ENCODE measurements around the gene HOXB7. TPM values are rescaled to one million over a fixed set of nuclear protein-coding genes. Genes with fewer than 3 reads are reported as not detected.

The HOXB7 gene
- total RNA-seq, 2 donors from 2014 or later: 1.3 to 1.6 TPM

GRCh38 chr17:48589831-48590606, 20.8 kb downstream of the HOXB7 start, which contains the start of gene HOXB3:
TSS of gene HOXB3 (minus strand) at chr17:48590241. CDS start at chr17:48552474, 37,767 bp downstream.
- DNase-seq (no peak), ATAC-seq (replicated peaks in 1 of 2) (no peak)
- H3K36me3 Mint-ChIP-seq (ENCODE audit: insufficient read depth in 2 of 2): no peaks in the 10 kb centered on the region
- H3K27me3 Mint-ChIP-seq (ENCODE audit: low read depth): peaks cover 95% of the 10 kb centered on the region
- H3K4me1 Mint-ChIP-seq (ENCODE audit: low read depth): peaks cover 52% of the 10 kb centered on the region
- no peaks in the 10 kb centered on the region for H3K9me3 Mint-ChIP-seq
- peak within 1 kb of the TSS in 1 of 2 donors; percentile 9 for H3K4me3 Mint-ChIP-seq
- H3K27ac Mint-ChIP-seq: no peak within 1 kb of the TSS

GRCh38 chr17:48589060-48589830, 21.6 kb downstream of the HOXB7 start:
- H3K36me3 Mint-ChIP-seq (ENCODE audit: insufficient read depth in 2 of 2): no peaks in the 10 kb centered on the region
- DNase-seq (no peak), ATAC-seq (replicated peaks in 1 of 2) (no peak)
- no peak overlapping the region for H3K27ac Mint-ChIP-seq
- H3K4me1 Mint-ChIP-seq (ENCODE audit: low read depth): peaks cover 56% of the 10 kb centered on the region
- no peak overlapping the region for H3K4me3 Mint-ChIP-seq
- H3K27me3 Mint-ChIP-seq (ENCODE audit: low read depth): peaks cover 95% of the 10 kb centered on the region
- H3K9me3 Mint-ChIP-seq: no peaks in the 10 kb centered on the region

- DNase-seq (no peak), ATAC-seq (replicated peaks in 1 of 2) (no peak)
- Mint-ChIP-seq H3K36me3 (ENCODE audit: insufficient read depth in 2 of 2) (no peaks in the 10 kb centered on the region), H3K27ac (no peak overlapping the region), H3K27me3 (ENCODE audit: low read depth) (peaks cover 95% of the 10 kb centered on the region), H3K9me3 (no peaks in the 10 kb centered on the region), H3K4me3 (no peak overlapping the region), H3K4me1 (ENCODE audit: low read depth) (peaks cover 49% of the 10 kb centered on the region)
Observed at GRCh38 chr17:48588528-48588927, 22.3 kb downstream of the HOXB7 start.

GRCh38 chr17:48588074-48588415, 22.8 kb downstream of the HOXB7 start:
- no peaks in the 10 kb centered on the region for H3K9me3 Mint-ChIP-seq
- H3K4me3 Mint-ChIP-seq: no peak overlapping the region
- DNase-seq (no peak), ATAC-seq (replicated peaks in 1 of 2) (no peak)
- H3K4me1 Mint-ChIP-seq (ENCODE audit: low read depth): peaks cover 45% of the 10 kb centered on the region
- no peaks in the 10 kb centered on the region for H3K36me3 Mint-ChIP-seq (ENCODE audit: insufficient read depth in 2 of 2)
- peaks cover 97% of the 10 kb centered on the region for H3K27me3 Mint-ChIP-seq (ENCODE audit: low read depth)
- no peak overlapping the region for H3K27ac Mint-ChIP-seq

- Mint-ChIP-seq H3K36me3 (ENCODE audit: insufficient read depth in 2 of 2) (no peaks in the 10 kb centered on the region), H3K27ac (no peak overlapping the region), H3K27me3 (ENCODE audit: low read depth) (peaks cover 99% of the 10 kb centered on the region), H3K9me3 (no peaks in the 10 kb centered on the region), H3K4me3 (peak overlapping the region in 1 of 2 donors; percentile 26), H3K4me1 (ENCODE audit: low read depth) (peaks cover 48% of the 10 kb centered on the region)
- DNase-seq (no peak), ATAC-seq (replicated peaks in 1 of 2) (no peak)
Observed at GRCh38 chr17:48587276-48588073, 23.3 kb downstream of the HOXB7 start.

GRCh38 chr17:48586355-48587258, 24.2 kb downstream of the HOXB7 start:
- ATAC-seq (replicated peaks in 1 of 2) (peak in 1 of 2 donors; percentile 34), DNase-seq (peak; percentile 53 to 62)
- Mint-ChIP-seq H3K27me3 (ENCODE audit: low read depth) (peaks cover 95% of the 10 kb centered on the region), H3K4me1 (ENCODE audit: low read depth) (peaks cover 49% of the 10 kb centered on the region), H3K9me3 (no peaks in the 10 kb centered on the region), H3K36me3 (ENCODE audit: insufficient read depth in 2 of 2) (no peaks in the 10 kb centered on the region), H3K27ac (no peak overlapping the region), H3K4me3 (peak overlapping the region; percentile 90 to 98)

- no peak for ATAC-seq (replicated peaks in 1 of 2)
- Mint-ChIP-seq H3K27me3 (ENCODE audit: low read depth) (peaks cover 95% of the 10 kb centered on the region), H3K4me1 (ENCODE audit: low read depth) (peaks cover 60% of the 10 kb centered on the region), H3K4me3 (peak overlapping the region; percentile 90 to 98), H3K9me3 (no peaks in the 10 kb centered on the region), H3K27ac (no peak overlapping the region), H3K36me3 (ENCODE audit: insufficient read depth in 2 of 2) (no peaks in the 10 kb centered on the region)
- no peak for DNase-seq
Observed at GRCh38 chr17:48584223-48584741, 26.5 kb downstream of the HOXB7 start.

- peaks cover 95% of the 10 kb centered on the region for H3K27me3 Mint-ChIP-seq (ENCODE audit: low read depth)
- H3K36me3 Mint-ChIP-seq (ENCODE audit: insufficient read depth in 2 of 2): no peaks in the 10 kb centered on the region
- ATAC-seq (replicated peaks in 1 of 2) (no peak), DNase-seq (no peak)
- H3K27ac Mint-ChIP-seq: no peak overlapping the region
- H3K4me3 Mint-ChIP-seq: peak overlapping the region; percentile 90 to 98
- peaks cover 65% of the 10 kb centered on the region for H3K4me1 Mint-ChIP-seq (ENCODE audit: low read depth)
- H3K9me3 Mint-ChIP-seq: no peaks in the 10 kb centered on the region
Observed at GRCh38 chr17:48583708-48584222, 27.1 kb downstream of the HOXB7 start.

GRCh38 chr17:48582750-48583069, 28.1 kb downstream of the HOXB7 start:
- peaks cover 88% of the 10 kb centered on the region for H3K27me3 Mint-ChIP-seq (ENCODE audit: low read depth)

GRCh38 chr17:48579760-48580554, 30.9 kb downstream of the HOXB7 start:
- Mint-ChIP-seq H3K36me3 (ENCODE audit: insufficient read depth in 2 of 2) (peaks cover 2 to 3% of the 10 kb centered on the region in 2 donors), H3K4me3 (peak overlapping the region; percentile 70 to 95), H3K9me3 (no peaks in the 10 kb centered on the region), H3K27me3 (ENCODE audit: low read depth) (peaks cover 61% of the 10 kb centered on the region), H3K27ac (no peak overlapping the region), H3K4me1 (ENCODE audit: low read depth) (peaks cover 59% of the 10 kb centered on the region)
- DNase-seq (no peak), ATAC-seq (replicated peaks in 1 of 2) (no peak)

More at GRCh38 chr17:48582750-48583069, 28.1 kb downstream of the HOXB7 start:
- no peak overlapping the region for H3K27ac Mint-ChIP-seq
- no peaks in the 10 kb centered on the region for H3K9me3 Mint-ChIP-seq
- H3K4me1 Mint-ChIP-seq (ENCODE audit: low read depth): peaks cover 67% of the 10 kb centered on the region
- DNase-seq (no peak), ATAC-seq (replicated peaks in 1 of 2) (no peak)
- H3K4me3 Mint-ChIP-seq: peak overlapping the region; percentile 75 to 98
- H3K36me3 Mint-ChIP-seq (ENCODE audit: insufficient read depth in 2 of 2): peaks cover 2 to 3% of the 10 kb centered on the region in 2 donors

- ATAC-seq (replicated peaks in 1 of 2): no peak
Observed at GRCh38 chr17:48579471-48579759, 31.4 kb downstream of the HOXB7 start.

More at GRCh38 chr17:48579471-48579759, 31.4 kb downstream of the HOXB7 start:
- Mint-ChIP-seq H3K4me1 (ENCODE audit: low read depth) (peaks cover 56% of the 10 kb centered on the region), H3K36me3 (ENCODE audit: insufficient read depth in 2 of 2) (peaks cover 2 to 3% of the 10 kb centered on the region in 2 donors), H3K27ac (no peak overlapping the region), H3K9me3 (no peaks in the 10 kb centered on the region), H3K4me3 (peak overlapping the region; percentile 89 to 95), H3K27me3 (ENCODE audit: low read depth) (peaks cover 60% of the 10 kb centered on the region)
- DNase-seq: no peak
